OCI-LY7 (cell line): Measurements from ENCODE around the gene RPSA.

Experiments used
- EZH2phosphoT487 ChIP-seq: fragments of 200-600 bp; sonication (generic); IDR thresholded peaks from 2 replicates; pipeline ENCODE4 v1.6.1; 2018; ENCODE audit warnings: low read depth, borderline replicate concordance, mild to moderate bottlenecking, mixed run types, antibody characterized with exemption, low read length, moderate library complexity, mixed read lengths
- TF ChIP-seq, protein P1 (sequence below): fragments of 200-600 bp; sonication (generic); conservative IDR thresholded peaks from 2 replicates; pipeline ENCODE4 v1.5.1; 2014; ENCODE audit warnings: mild to moderate bottlenecking, antibody characterized with exemption, low read length, moderate library complexity, mixed read lengths

DNA sequence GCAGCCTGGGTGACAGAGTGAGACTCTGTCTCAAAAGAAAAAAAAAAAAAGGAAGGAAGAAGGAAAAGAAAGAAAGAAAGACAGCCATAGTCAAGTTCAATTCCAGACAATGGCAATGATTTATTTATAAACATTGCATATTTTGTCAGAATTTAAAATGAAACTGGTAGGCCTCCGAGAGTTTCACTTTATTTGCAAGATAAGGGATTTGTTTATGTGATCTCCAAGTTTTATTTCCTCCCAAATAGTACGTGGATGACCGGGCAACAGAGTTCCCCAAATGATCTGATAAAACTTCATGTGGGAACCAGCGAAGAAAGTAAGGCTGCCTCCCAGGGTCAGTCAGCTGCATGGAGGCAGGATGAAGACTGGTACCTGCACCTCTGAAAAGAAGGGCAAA, 32.4 kb downstream of the RPSA start:
- TF ChIP-seq, protein P1, sequence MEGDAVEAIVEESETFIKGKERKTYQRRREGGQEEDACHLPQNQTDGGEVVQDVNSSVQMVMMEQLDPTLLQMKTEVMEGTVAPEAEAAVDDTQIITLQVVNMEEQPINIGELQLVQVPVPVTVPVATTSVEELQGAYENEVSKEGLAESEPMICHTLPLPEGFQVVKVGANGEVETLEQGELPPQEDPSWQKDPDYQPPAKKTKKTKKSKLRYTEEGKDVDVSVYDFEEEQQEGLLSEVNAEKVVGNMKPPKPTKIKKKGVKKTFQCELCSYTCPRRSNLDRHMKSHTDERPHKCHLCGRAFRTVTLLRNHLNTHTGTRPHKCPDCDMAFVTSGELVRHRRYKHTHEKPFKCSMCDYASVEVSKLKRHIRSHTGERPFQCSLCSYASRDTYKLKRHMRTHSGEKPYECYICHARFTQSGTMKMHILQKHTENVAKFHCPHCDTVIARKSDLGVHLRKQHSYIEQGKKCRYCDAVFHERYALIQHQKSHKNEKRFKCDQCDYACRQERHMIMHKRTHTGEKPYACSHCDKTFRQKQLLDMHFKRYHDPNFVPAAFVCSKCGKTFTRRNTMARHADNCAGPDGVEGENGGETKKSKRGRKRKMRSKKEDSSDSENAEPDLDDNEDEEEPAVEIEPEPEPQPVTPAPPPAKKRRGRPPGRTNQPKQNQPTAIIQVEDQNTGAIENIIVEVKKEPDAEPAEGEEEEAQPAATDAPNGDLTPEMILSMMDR, result no peak
- TF ChIP-seq EZH2phosphoT487, result no peak
